Measurements from ENCODE around the gene ZNF664.

ZNF664 gene

GRCh38 chr12:124031058-124031457 is 58.0 kb downstream of the ZNF664 start:
- peaks cover 38% of the 10 kb centered on the region for H3K4me1 Mint-ChIP-seq
- H3K36me3 Mint-ChIP-seq (ENCODE audit: low read depth): peaks cover 3% of the 10 kb centered on the region
- no peak overlapping the region for H3K4me3 Mint-ChIP-seq
- TF ChIP-seq, protein P1, sequence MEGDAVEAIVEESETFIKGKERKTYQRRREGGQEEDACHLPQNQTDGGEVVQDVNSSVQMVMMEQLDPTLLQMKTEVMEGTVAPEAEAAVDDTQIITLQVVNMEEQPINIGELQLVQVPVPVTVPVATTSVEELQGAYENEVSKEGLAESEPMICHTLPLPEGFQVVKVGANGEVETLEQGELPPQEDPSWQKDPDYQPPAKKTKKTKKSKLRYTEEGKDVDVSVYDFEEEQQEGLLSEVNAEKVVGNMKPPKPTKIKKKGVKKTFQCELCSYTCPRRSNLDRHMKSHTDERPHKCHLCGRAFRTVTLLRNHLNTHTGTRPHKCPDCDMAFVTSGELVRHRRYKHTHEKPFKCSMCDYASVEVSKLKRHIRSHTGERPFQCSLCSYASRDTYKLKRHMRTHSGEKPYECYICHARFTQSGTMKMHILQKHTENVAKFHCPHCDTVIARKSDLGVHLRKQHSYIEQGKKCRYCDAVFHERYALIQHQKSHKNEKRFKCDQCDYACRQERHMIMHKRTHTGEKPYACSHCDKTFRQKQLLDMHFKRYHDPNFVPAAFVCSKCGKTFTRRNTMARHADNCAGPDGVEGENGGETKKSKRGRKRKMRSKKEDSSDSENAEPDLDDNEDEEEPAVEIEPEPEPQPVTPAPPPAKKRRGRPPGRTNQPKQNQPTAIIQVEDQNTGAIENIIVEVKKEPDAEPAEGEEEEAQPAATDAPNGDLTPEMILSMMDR (IDR thresholded peaks at IDR 0.05; ENCODE audit: unreplicated experiment in 3 of 3): no peak
- H3K27ac Mint-ChIP-seq: no peak overlapping the region
- H3K27me3 Mint-ChIP-seq (ENCODE audit: low read depth): peaks cover 3% of the 10 kb centered on the region
- no peaks in the 10 kb centered on the region for H3K9me3 Mint-ChIP-seq

- H3K4me1 Mint-ChIP-seq: peaks cover 38% of the 10 kb centered on the region
- no peaks in the 10 kb centered on the region for H3K9me3 Mint-ChIP-seq
- TF ChIP-seq, protein P1 (IDR thresholded peaks at IDR 0.05; ENCODE audit: unreplicated experiment in 3 of 3): peak; percentile 85 to 87 (median 86)
- H3K36me3 Mint-ChIP-seq (ENCODE audit: low read depth): peaks cover 3% of the 10 kb centered on the region
- no peak overlapping the region for H3K4me3 Mint-ChIP-seq
- H3K27me3 Mint-ChIP-seq (ENCODE audit: low read depth): peaks cover 3% of the 10 kb centered on the region
- no peak overlapping the region for H3K27ac Mint-ChIP-seq
These were observed 59.4 kb downstream of the ZNF664 start for GRCh38 chr12:124032265-124032886.

DNA sequence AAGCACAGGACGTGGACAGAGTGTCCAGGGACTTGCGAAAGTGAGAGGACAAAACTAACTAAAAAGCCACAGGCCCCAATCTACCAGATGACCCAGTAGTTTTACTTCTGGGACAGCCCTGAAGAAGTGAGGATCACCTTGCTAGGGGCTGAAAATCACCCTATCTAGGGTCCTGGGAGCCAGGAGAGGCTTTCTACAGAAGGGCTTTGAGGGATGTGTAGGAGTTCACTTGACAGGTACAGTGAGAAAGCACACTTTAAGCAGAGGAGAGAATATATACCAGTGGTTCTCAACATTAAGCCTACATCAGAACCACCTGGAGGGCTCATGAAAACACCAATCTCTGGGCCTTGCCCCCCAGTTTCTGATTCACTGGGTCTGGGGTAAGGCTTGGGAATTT is 60.8 kb downstream of the ZNF664 start:
- Mint-ChIP-seq H3K4me3 (no peak overlapping the region), H3K36me3 (ENCODE audit: low read depth) (no peaks in the 10 kb centered on the region), H3K9me3 (no peaks in the 10 kb centered on the region), H3K4me1 (peaks cover 37% of the 10 kb centered on the region), H3K27ac (no peak overlapping the region), H3K27me3 (ENCODE audit: low read depth) (peaks cover 3% of the 10 kb centered on the region)
- TF ChIP-seq, protein P1 (IDR thresholded peaks at IDR 0.05; ENCODE audit: unreplicated experiment in 3 of 3): no peak

DNA sequence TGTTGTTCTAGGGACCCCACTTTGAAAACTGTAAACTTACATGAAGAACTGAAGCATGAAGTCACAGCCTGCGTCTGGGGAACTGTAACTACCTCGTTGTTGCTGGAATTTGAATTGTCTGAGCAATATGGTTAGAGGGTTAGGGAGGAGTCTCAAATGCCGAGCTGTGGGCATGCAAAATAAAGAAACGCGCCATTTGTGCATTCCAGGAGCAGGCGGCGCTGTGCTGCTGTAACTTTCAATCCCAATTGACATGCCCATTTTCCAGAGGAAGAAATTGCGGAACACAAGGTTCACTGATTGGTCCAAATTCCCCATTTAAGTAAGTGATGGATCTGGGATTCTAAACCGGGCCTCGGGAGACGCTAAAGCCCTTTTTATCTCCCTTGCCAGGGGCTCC is 61.3 kb downstream of the ZNF664 start:
- H3K27me3 Mint-ChIP-seq (ENCODE audit: low read depth): peaks cover 3% of the 10 kb centered on the region
- H3K9me3 Mint-ChIP-seq: no peaks in the 10 kb centered on the region
- H3K4me3 Mint-ChIP-seq: no peak overlapping the region
- H3K36me3 Mint-ChIP-seq (ENCODE audit: low read depth): no peaks in the 10 kb centered on the region
- H3K27ac Mint-ChIP-seq: no peak overlapping the region
- H3K4me1 Mint-ChIP-seq: peaks cover 41% of the 10 kb centered on the region
- TF ChIP-seq, protein P1 (IDR thresholded peaks at IDR 0.05; ENCODE audit: unreplicated experiment in 3 of 3): no peak

DNA sequence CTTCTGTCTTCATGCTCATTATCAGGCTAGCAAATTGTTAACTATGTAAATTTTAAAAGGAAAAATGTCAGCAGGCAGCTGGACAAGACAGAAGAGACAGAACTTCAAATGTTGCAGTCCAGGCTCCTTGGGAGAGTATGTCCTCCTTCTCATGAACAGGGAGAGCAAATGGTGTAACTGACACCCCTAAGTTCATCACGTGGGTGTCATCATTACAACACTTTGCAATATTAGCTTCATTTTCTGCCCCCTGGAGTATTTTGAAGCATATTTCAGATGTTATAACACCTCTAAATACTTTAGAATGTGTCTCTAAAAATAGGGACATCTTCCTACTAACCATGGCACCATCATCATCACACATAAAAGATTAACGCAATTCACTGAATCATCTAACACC is 62.1 kb downstream of the ZNF664 start:
- TF ChIP-seq, protein P1 (IDR thresholded peaks at IDR 0.05; ENCODE audit: unreplicated experiment in 3 of 3): no peak
- Mint-ChIP-seq H3K27ac (no peak overlapping the region), H3K4me1 (peaks cover 41% of the 10 kb centered on the region), H3K27me3 (ENCODE audit: low read depth) (peaks cover 3% of the 10 kb centered on the region), H3K9me3 (no peaks in the 10 kb centered on the region), H3K36me3 (ENCODE audit: low read depth) (no peaks in the 10 kb centered on the region), H3K4me3 (no peak overlapping the region)

- H3K4me3 Mint-ChIP-seq: no peak overlapping the region
These were observed 63.2 kb downstream of the ZNF664 start for GRCh38 chr12:124036171-124036598.

More at GRCh38 chr12:124036171-124036598, 63.2 kb downstream of the ZNF664 start:
- peaks cover 3% of the 10 kb centered on the region for H3K27me3 Mint-ChIP-seq (ENCODE audit: low read depth)
- H3K36me3 Mint-ChIP-seq (ENCODE audit: low read depth): no peaks in the 10 kb centered on the region
- peaks cover 34% of the 10 kb centered on the region for H3K4me1 Mint-ChIP-seq
- no peaks in the 10 kb centered on the region for H3K9me3 Mint-ChIP-seq
- H3K27ac Mint-ChIP-seq: peak overlapping the region; percentile 10 to 63 (median 24)
- TF ChIP-seq, protein P1 (IDR thresholded peaks at IDR 0.05; ENCODE audit: unreplicated experiment in 3 of 3): no peak

Data from nephron (organoid).